Sigmoid colon (tissue), 4 donors: ENCODE results near the gene ASTN1.

Experiments used
- EP300 ChIP-seq, 4 donors: sonication (generic); formaldehyde crosslinking; IDR thresholded peaks; one replicate each; pipeline ENCODE4 v1.6.1; 2017; ENCODE audit warnings: antibody characterized with exemption in 4 of 4
- POLR2A ChIP-seq, 2 donors: fragments of 450-650 bp; IDR thresholded peaks; one replicate each; pipeline ENCODE4 v1.6.1; 2016; ENCODE audit warnings: antibody characterized with exemption in 2 of 2, mild to moderate bottlenecking in 2 of 2, moderate library complexity in 2 of 2
- POLR2AphosphoS5 ChIP-seq, 4 donors: sonication (generic); formaldehyde crosslinking; IDR thresholded peaks; one replicate each; pipeline ENCODE4 v1.6.1; 2017; ENCODE audit warnings: antibody characterized with exemption in 4 of 4
- TF ChIP-seq, protein P1 (sequence below), 4 experiments: fragments of 450-650 bp in 3 of 4; fragments of 200-600 bp in 1 of 4; IDR thresholded peaks; one replicate each; pipeline ENCODE4 v1.5.1; 2016 to 2019; ENCODE audit warnings: antibody characterized with exemption in 4 of 4, mild to moderate bottlenecking in 3 of 4, moderate library complexity in 2 of 4

GRCh38 chr1:177135250-177135649 is 29.3 kb downstream of the ASTN1 start:
- TF ChIP-seq POLR2A (IDR thresholded peaks at IDR 0.05) (no peak), POLR2AphosphoS5 (IDR thresholded peaks at IDR 0.05) (no peak), EP300 (IDR thresholded peaks at IDR 0.05) (no peak)
- TF ChIP-seq, protein P1, sequence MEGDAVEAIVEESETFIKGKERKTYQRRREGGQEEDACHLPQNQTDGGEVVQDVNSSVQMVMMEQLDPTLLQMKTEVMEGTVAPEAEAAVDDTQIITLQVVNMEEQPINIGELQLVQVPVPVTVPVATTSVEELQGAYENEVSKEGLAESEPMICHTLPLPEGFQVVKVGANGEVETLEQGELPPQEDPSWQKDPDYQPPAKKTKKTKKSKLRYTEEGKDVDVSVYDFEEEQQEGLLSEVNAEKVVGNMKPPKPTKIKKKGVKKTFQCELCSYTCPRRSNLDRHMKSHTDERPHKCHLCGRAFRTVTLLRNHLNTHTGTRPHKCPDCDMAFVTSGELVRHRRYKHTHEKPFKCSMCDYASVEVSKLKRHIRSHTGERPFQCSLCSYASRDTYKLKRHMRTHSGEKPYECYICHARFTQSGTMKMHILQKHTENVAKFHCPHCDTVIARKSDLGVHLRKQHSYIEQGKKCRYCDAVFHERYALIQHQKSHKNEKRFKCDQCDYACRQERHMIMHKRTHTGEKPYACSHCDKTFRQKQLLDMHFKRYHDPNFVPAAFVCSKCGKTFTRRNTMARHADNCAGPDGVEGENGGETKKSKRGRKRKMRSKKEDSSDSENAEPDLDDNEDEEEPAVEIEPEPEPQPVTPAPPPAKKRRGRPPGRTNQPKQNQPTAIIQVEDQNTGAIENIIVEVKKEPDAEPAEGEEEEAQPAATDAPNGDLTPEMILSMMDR (IDR thresholded peaks at IDR 0.05): no peak
